ENCODE measurements around the gene PNCK. TPM values are rescaled to one million over a fixed set of nuclear protein-coding genes. Genes with fewer than 3 reads are reported as not detected.

Gene PNCK
- total RNA-seq, 1 experiment from 2014 or later: 26.8 TPM

- no peak overlapping the region for H2BK20ac ChIP-seq (ENCODE audit: low read depth, low read length, poor library complexity, severe bottlenecking)
- H3K4me2 ChIP-seq (ENCODE audit: insufficient read depth, insufficient read length, low read length): no peak overlapping the region
- H3K4me1 Mint-ChIP-seq: no peaks in the 10 kb centered on the region
- H3K79me1 ChIP-seq (ENCODE audit: insufficient read depth, low read depth, low read length, poor library complexity, severe bottlenecking): no peaks in the 10 kb centered on the region
- H3K9me3 Mint-ChIP-seq: peaks cover 64 to 88% of the 10 kb centered on the region in 2 experiments
- no peak overlapping the region for H4K8ac ChIP-seq (replicated peaks; ENCODE audit: insufficient read length, low read depth, low read length)
- DNase-seq: no peak
- H3K4me1 ChIP-seq (ENCODE audit: insufficient read depth, low read length): no peaks in the 10 kb centered on the region
- H3K27ac Mint-ChIP-seq: no peak overlapping the region
- H4K20me1 ChIP-seq (ENCODE audit: control insufficient read depth, insufficient read depth, insufficient read length): peaks cover 2% of the 10 kb centered on the region
- no peak overlapping the region for H2BK120ac ChIP-seq (ENCODE audit: low read depth, low read length, poor library complexity, severe bottlenecking)
- H4K91ac ChIP-seq (ENCODE audit: insufficient read length, low read depth, low read length): no peak overlapping the region
- H3K56ac ChIP-seq (ENCODE audit: insufficient read length, low read depth, low read length): no peak overlapping the region
- no peak overlapping the region for H2BK5ac ChIP-seq (ENCODE audit: insufficient read length, low read length)
- no peak overlapping the region for H3K9ac ChIP-seq (ENCODE audit: extremely low read depth, insufficient read length, low read length)
- peaks cover 23% of the 10 kb centered on the region for H3K27me3 Mint-ChIP-seq (ENCODE audit: low read depth)
- H3K27ac ChIP-seq (ENCODE audit: insufficient read length, low read depth, low read length): no peak overlapping the region
- no peaks in the 10 kb centered on the region for H3K27me3 ChIP-seq (ENCODE audit: insufficient read depth, low read length)
- no peak overlapping the region for H3K14ac ChIP-seq (ENCODE audit: insufficient read depth, low read length)
- H3K36me3 Mint-ChIP-seq (ENCODE audit: insufficient read depth in 1 of 3, low read depth in 3 of 3): peaks cover 0 to 11% (median 0%) of the 10 kb centered on the region in 3 experiments; a peak in 3 of 7 replicates
- no peaks in the 10 kb centered on the region for H3K79me2 ChIP-seq (ENCODE audit: insufficient read depth, low read length)
- no peak overlapping the region for H4K5ac ChIP-seq (ENCODE audit: insufficient read length, low read depth, low read length)
- H3K4ac ChIP-seq (ENCODE audit: low read depth, low read length): no peak overlapping the region
- H3K9me3 ChIP-seq (ENCODE audit: control insufficient read depth, low read depth, low read length): peaks cover 18% of the 10 kb centered on the region
- H3K23ac ChIP-seq (ENCODE audit: insufficient read length, low read depth, low read length): no peak overlapping the region
- H2BK12ac ChIP-seq (ENCODE audit: insufficient read length, low read depth, low read length): no peak overlapping the region
- no CpG with 5 or more reads among the region's 15 CpGs for WGBS (ENCODE audit: extremely low coverage, insufficient read length, low lambda C conversion rate)
- no peak overlapping the region for H3K4me3 Mint-ChIP-seq
- no peak for TF ChIP-seq CTCF (conservative IDR thresholded peaks at IDR 0.05)
- no peak overlapping the region for H2AFZ ChIP-seq (ENCODE audit: low read length)
- H3K23me2 ChIP-seq (ENCODE audit: insufficient read length, low read depth, low read length, poor library complexity, severe bottlenecking): no peaks in the 10 kb centered on the region
- H3K18ac ChIP-seq (ENCODE audit: insufficient read length, low read depth, low read length): no peak overlapping the region
- no peak overlapping the region for H2BK15ac ChIP-seq (ENCODE audit: low read depth, low read length)
- H2AK5ac ChIP-seq (ENCODE audit: insufficient read length, low read length): no peak overlapping the region
- no peak overlapping the region for H3T11ph ChIP-seq (ENCODE audit: low read length)
These were observed 39.9 kb downstream of the PNCK start for GRCh38 chrX:153633607-153634180.
